CD14-positive monocyte (primary cell): ENCODE measurements around the gene E2F1. TPM values are rescaled to one million over a fixed set of nuclear protein-coding genes. Genes with fewer than 3 reads are reported as not detected.
"Not testable (repeated sequence)": the region's sequence is repeated elsewhere in the genome, so short reads cannot be mapped to it uniquely, and the experiment has no call there.

Experiments
- DNase-seq, 3 donors: peaks; one replicate each; pipeline ENCODE4 v3.0.0-alpha.2; 2011 to 2022
- H2AFZ ChIP-seq: 2 replicates; pipeline ENCODE4 v1.6.0; 2012; ENCODE audit warnings: mild to moderate bottlenecking, low read depth, low read length, inconsistent platforms; ENCODE audit not compliant: insufficient read depth, poor library complexity, severe bottlenecking
- H3K27ac ChIP-seq, 2 donors: 1 replicate in 1 of 2; 2 replicates in 1 of 2; pipeline ENCODE4 v1.5.1; 2012 to 2013; ENCODE audit warnings: low read length in 2 of 2, control low read depth in 1 of 2, inconsistent platforms in 1 of 2, low read depth in 1 of 2, mild to moderate bottlenecking in 1 of 2
- H3K27me3 ChIP-seq, 2 donors: one replicate each; pipeline versions ENCODE4 v1.6.0 to v1.6.1; 2011 to 2013; ENCODE audit warnings: low read length in 2 of 2; ENCODE audit not compliant: control insufficient read depth in 2 of 2, insufficient read depth in 2 of 2
- H3K36me3 ChIP-seq, 2 donors: replicated peaks in 1 of 2; 1 replicate in 1 of 2; 2 replicates in 1 of 2; pipeline versions ENCODE4 v1.5.1 to v1.6.1; 2012 to 2013; ENCODE audit warnings: low read length in 2 of 2, control low read depth in 1 of 2, inconsistent platforms in 1 of 2, mild to moderate bottlenecking in 1 of 2; ENCODE audit not compliant: insufficient read depth in 2 of 2, control insufficient read depth in 1 of 2
- H3K4me1 ChIP-seq, 2 donors: 1 replicate in 1 of 2; 2 replicates in 1 of 2; pipeline versions ENCODE4 v1.5.1 to v1.6.1; 2012 to 2013; ENCODE audit warnings: low read length in 2 of 2, control low read depth in 1 of 2, inconsistent platforms in 1 of 2, mild to moderate bottlenecking in 1 of 2, moderate library complexity in 1 of 2; ENCODE audit not compliant: insufficient read depth in 2 of 2, control insufficient read depth in 1 of 2
- H3K4me2 ChIP-seq: replicated peaks from 2 replicates; pipeline ENCODE3; 2012; ENCODE audit warnings: low read length, moderate library complexity, mild to moderate bottlenecking; ENCODE audit not compliant: poor library complexity, severe bottlenecking; ENCODE audit errors: extremely low read depth
- H3K4me3 ChIP-seq, 3 experiments: fragments of 200-600 bp in 1 of 3; sonication (generic) in 1 of 3; replicated peaks in 1 of 3; 1 replicate in 2 of 3; 2 replicates in 1 of 3; pipeline ENCODE4 v1.5.1; 2011 to 2013; ENCODE audit warnings: low read length in 3 of 3, mild to moderate bottlenecking in 3 of 3, control low read depth in 2 of 3, low read depth in 2 of 3, inconsistent platforms in 1 of 3, moderate library complexity in 1 of 3
- H3K79me2 ChIP-seq: 2 replicates; pipeline ENCODE4 v1.6.0; 2012; ENCODE audit warnings: mild to moderate bottlenecking, control low read depth, inconsistent platforms, low read length, moderate library complexity; ENCODE audit not compliant: insufficient read depth
- H3K9ac ChIP-seq: 2 replicates; pipeline ENCODE4 v1.6.0; 2017; ENCODE audit warnings: low read length, mild to moderate bottlenecking; ENCODE audit not compliant: insufficient read depth, poor library complexity, severe bottlenecking
- H3K9me3 ChIP-seq, 2 donors: replicated peaks in 1 of 2; 1 replicate in 1 of 2; 2 replicates in 1 of 2; pipeline versions ENCODE4 v1.5.1 to v1.6.1; 2012 to 2013; ENCODE audit warnings: low read length in 2 of 2, control low read depth in 1 of 2; ENCODE audit not compliant: control insufficient read depth in 1 of 2, insufficient read depth in 1 of 2
- H4K20me1 ChIP-seq: 2 replicates; pipeline ENCODE4 v1.6.0; 2012; ENCODE audit warnings: mild to moderate bottlenecking, low read length, control low read depth, moderate library complexity; ENCODE audit not compliant: insufficient read depth
- H3K27ac Mint-ChIP-seq, 7 donors: one replicate each; pipeline ENCODE4 v1.8.0; 2020; ENCODE audit warnings: mild to moderate bottlenecking in 7 of 7, mixed read lengths in 7 of 7, moderate library complexity in 6 of 7, inconsistent platforms in 2 of 7
- H3K27me3 Mint-ChIP-seq, 3 donors: one replicate each; pipeline ENCODE4 v1.8.0; 2021 to 2022; ENCODE audit warnings: low read depth in 3 of 3, mild to moderate bottlenecking in 3 of 3, mixed read lengths in 3 of 3, moderate library complexity in 3 of 3, inconsistent platforms in 1 of 3
- H3K36me3 Mint-ChIP-seq, 2 donors: one replicate each; pipeline ENCODE4 v1.8.0; 2020; ENCODE audit warnings: mixed read lengths in 2 of 2, inconsistent platforms in 1 of 2, mild to moderate bottlenecking in 1 of 2
- H3K4me1 Mint-ChIP-seq: one replicate; pipeline ENCODE4 v1.8.0; 2020; ENCODE audit warnings: mild to moderate bottlenecking, mixed read lengths
- H3K4me3 Mint-ChIP-seq, 2 donors: one replicate each; pipeline ENCODE4 v1.8.0; 2020; ENCODE audit warnings: mild to moderate bottlenecking in 2 of 2, mixed read lengths in 2 of 2, moderate library complexity in 1 of 2
- H3K9me3 Mint-ChIP-seq, 7 donors: one replicate each; pipeline ENCODE4 v1.8.0; 2020 to 2022; ENCODE audit warnings: mixed read lengths in 7 of 7, mild to moderate bottlenecking in 6 of 7, moderate library complexity in 6 of 7, inconsistent platforms in 2 of 7
- CTCF ChIP-seq: fragments of 200-600 bp; IDR thresholded peaks from one replicate; pipeline ENCODE4 v1.8.0; 2022; ENCODE audit warnings: antibody characterized with exemption, mild to moderate bottlenecking
- WGBS: methylation state at CpG from one replicate; pipeline ENCODE4 v1.1.5; 2013; ENCODE audit warnings: missing lambda C conversion rate; ENCODE audit not compliant: insufficient coverage; 5-methylcytosine and 5-hydroxymethylcytosine counted together
- intact Hi-C, 2 donors: fragments of 100-400 bp; cut with micrococcal nuclease; formaldehyde crosslinking; loops; one replicate each; pipeline versions ENCODE4 v1.15.0 to v1.15.1; 2023
- polyA plus RNA-seq, 3 donors: library from polyadenylated mRNA; depleted of rRNA in 1 of 3; unstranded in 2 of 3; stranded (reverse) in 1 of 3; fragments of 300-500 nt in 2 of 3; fragments of >200 nt in 1 of 3; fragmentation: Illumina TruSeq in 2 of 3; gene quantifications; 1 replicate in 2 of 3; 2 replicates in 1 of 3; pipeline ENCODE4 v1.2.3, GENCODE V29; 2012 to 2021

The E2F1 gene
- polyA plus RNA-seq, 3 donors = 0.17 to 1.1 TPM; not detected in 1

DNA sequence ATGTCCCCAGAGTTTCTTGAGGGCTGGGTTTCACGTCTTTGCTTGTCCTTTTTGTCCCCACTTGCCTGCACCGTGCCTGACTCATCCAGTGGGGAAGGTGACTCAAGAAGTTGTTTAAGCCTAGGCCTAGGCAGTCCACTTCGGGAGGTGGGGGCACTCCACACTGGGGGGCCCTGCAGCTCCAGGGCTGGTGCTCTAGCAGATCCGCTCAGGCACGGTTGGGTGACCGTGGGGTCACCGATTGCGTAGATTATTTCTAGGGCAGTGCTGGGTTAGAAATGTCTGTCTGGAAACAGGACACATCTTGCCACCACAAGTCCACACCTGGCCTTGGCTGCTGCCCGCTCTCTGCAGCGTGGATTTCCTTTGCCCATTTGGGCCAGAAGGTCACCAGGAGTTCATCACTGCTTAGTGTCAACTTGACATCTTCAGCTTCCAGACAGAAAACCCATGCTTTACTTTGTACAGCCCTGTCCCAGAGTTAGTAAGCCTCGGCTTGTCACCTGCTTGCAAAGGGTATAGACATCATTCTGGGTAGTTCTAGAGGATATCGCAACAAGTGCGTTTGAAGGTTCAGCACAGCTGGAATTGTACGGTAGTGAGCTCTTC lies 37.7 kb downstream of the E2F1 start:
- Histone ChIP-seq H3K27ac (no peak overlapping the region), H3K79me2 (no peaks in the 10 kb centered on the region), H3K27me3 (no peaks in the 10 kb centered on the region), H3K4me1 (no peaks in the 10 kb centered on the region), H2AFZ (no peak overlapping the region), H3K36me3 (peaks cover 20 to 28% of the 10 kb centered on the region in 2 donors), H3K9me3 (no peaks in the 10 kb centered on the region), H3K4me2 (no peak overlapping the region), H4K20me1 (no peaks in the 10 kb centered on the region), H3K4me3 (no peak overlapping the region), H3K9ac (no peak overlapping the region)
- H3K36me3 Mint-ChIP-seq = peaks cover 21 to 30% of the 10 kb centered on the region in 2 donors
- TF ChIP-seq CTCF = no peak
- no peak for DNase-seq
- peaks cover 4% of the 10 kb centered on the region for H3K4me1 Mint-ChIP-seq
- H3K27me3 Mint-ChIP-seq = peaks cover 0 to 3% (median 2%) of the 10 kb centered on the region in 3 donors
- WGBS = 98% methylated on average over 10 of the region's 14 CpGs
- intact Hi-C loops = no loop called here
- no peak overlapping the region for H3K4me3 Mint-ChIP-seq
- H3K9me3 Mint-ChIP-seq = no peaks in the 10 kb centered on the region
- H3K27ac Mint-ChIP-seq = no peak overlapping the region

- H3K9me3 ChIP-seq = no peaks in the 10 kb centered on the region
- no peak overlapping the region for H3K4me3 ChIP-seq
- peaks cover 23 to 32% of the 10 kb centered on the region in 2 donors for H3K36me3 ChIP-seq
- no peaks in the 10 kb centered on the region for H3K79me2 ChIP-seq
- Mint-ChIP-seq H3K4me1 (no peaks in the 10 kb centered on the region), H3K4me3 (no peak overlapping the region), H3K36me3 (peaks cover 25 to 35% of the 10 kb centered on the region in 2 donors), H3K27ac (peak overlapping the region in 2 of 7 donors; percentile 61 to 73), H3K27me3 (peaks cover 0 to 3% (median 0%) of the 10 kb centered on the region in 3 donors), H3K9me3 (no peaks in the 10 kb centered on the region)
- no peak overlapping the region for H3K9ac ChIP-seq
- no peak overlapping the region for H3K4me2 ChIP-seq
- H3K27me3 ChIP-seq = no peaks in the 10 kb centered on the region
- H2AFZ ChIP-seq = no peak overlapping the region
- TF ChIP-seq CTCF = no peak
- H4K20me1 ChIP-seq = no peaks in the 10 kb centered on the region
- DNase-seq = no peak
- H3K4me1 ChIP-seq = no peaks in the 10 kb centered on the region
- WGBS = 88% methylated on average over 10 of the region's 11 CpGs
- intact Hi-C loops = no loop called here
- H3K27ac ChIP-seq = no peak overlapping the region
Measured at GRCh38 chr20:33647603-33648395, 38.4 kb downstream of the E2F1 start.

GRCh38 chr20:33646959-33647602 lies 39.1 kb downstream of the E2F1 start:
- H4K20me1 ChIP-seq, H3K4me2 ChIP-seq, H3K4me3 Mint-ChIP-seq, H2AFZ ChIP-seq, DNase-seq, H3K27ac ChIP-seq, H3K79me2 ChIP-seq, H3K27me3 Mint-ChIP-seq, H3K9me3 Mint-ChIP-seq, intact Hi-C loops, H3K4me1 Mint-ChIP-seq, H3K27ac Mint-ChIP-seq, H3K4me1 ChIP-seq, H3K9ac ChIP-seq, H3K27me3 ChIP-seq, H3K9me3 ChIP-seq, H3K4me3 ChIP-seq: not testable (repeated sequence)
- peaks cover 32 to 41% of the 10 kb centered on the region in 2 donors for H3K36me3 Mint-ChIP-seq
- 98% methylated on average over 7 of the region's 14 CpGs for WGBS
- H3K36me3 ChIP-seq = peaks cover 23 to 38% of the 10 kb centered on the region in 2 donors
